H9 (cell line): ENCODE data around the gene GALNT2. TPM values are rescaled to one million over a fixed set of nuclear protein-coding genes. Genes with fewer than 3 reads are reported as not detected.

Experiments
- DNase-seq: peaks from one replicate; pipeline ENCODE4 v3.0.0-alpha.2; 2017
- H2AFZ ChIP-seq: one replicate; pipeline ENCODE4 v1.6.1; 2013; ENCODE audit warnings: mild to moderate bottlenecking, low read length, control low read depth, moderate library complexity
- H2AK5ac ChIP-seq: 2 replicates; pipeline ENCODE4 v1.6.1; 2013; ENCODE audit warnings: low read length, control low read depth, mixed read lengths; ENCODE audit not compliant: insufficient read length
- H2BK120ac ChIP-seq: one replicate; pipeline ENCODE4 v1.6.1; 2013; ENCODE audit warnings: low read depth, mild to moderate bottlenecking, low read length, control low read depth, inconsistent platforms; ENCODE audit not compliant: poor library complexity, severe bottlenecking
- H2BK12ac ChIP-seq: 2 replicates; pipeline ENCODE4 v1.6.1; 2013; ENCODE audit warnings: low read length, control low read depth, mixed read lengths, low read depth; ENCODE audit not compliant: insufficient read length
- H2BK15ac ChIP-seq: 2 replicates; pipeline ENCODE4 v1.6.1; 2013; ENCODE audit warnings: low read depth, low read length, control low read depth
- H2BK20ac ChIP-seq: one replicate; pipeline ENCODE4 v1.6.1; 2013; ENCODE audit warnings: low read depth, mild to moderate bottlenecking, low read length, control low read depth, inconsistent platforms; ENCODE audit not compliant: poor library complexity, severe bottlenecking
- H2BK5ac ChIP-seq: 2 replicates; pipeline ENCODE4 v1.6.1; 2013; ENCODE audit warnings: low read length, control low read depth, mixed read lengths; ENCODE audit not compliant: insufficient read length
- H3K14ac ChIP-seq: 2 replicates; pipeline ENCODE4 v1.6.1; 2013; ENCODE audit warnings: low read length, control low read depth; ENCODE audit not compliant: insufficient read depth
- H3K18ac ChIP-seq: 2 replicates; pipeline ENCODE4 v1.6.1; 2013; ENCODE audit warnings: low read depth, mild to moderate bottlenecking, mixed read lengths, low read length, control low read depth; ENCODE audit not compliant: insufficient read length
- H3K23ac ChIP-seq: 2 replicates; pipeline ENCODE4 v1.6.1; 2013; ENCODE audit warnings: low read length, control low read depth, mixed read lengths, low read depth; ENCODE audit not compliant: insufficient read length
- H3K23me2 ChIP-seq: 2 replicates; pipeline ENCODE4 v1.6.1; 2013; ENCODE audit warnings: low read depth, mild to moderate bottlenecking, mixed read lengths, low read length, control low read depth; ENCODE audit not compliant: insufficient read length, poor library complexity, severe bottlenecking
- H3K27ac ChIP-seq: 2 replicates; pipeline ENCODE4 v1.5.1; 2013; ENCODE audit warnings: low read length, control low read depth, mixed read lengths, low read depth; ENCODE audit not compliant: insufficient read length
- H3K27me3 ChIP-seq: 2 replicates; pipeline ENCODE4 v1.6.1; 2013; ENCODE audit warnings: low read length, control low read depth, inconsistent platforms; ENCODE audit not compliant: insufficient read depth
- H3K4ac ChIP-seq: 2 replicates; pipeline ENCODE4 v1.6.1; 2013; ENCODE audit warnings: low read depth, mild to moderate bottlenecking, control low read depth, inconsistent platforms, low read length, moderate library complexity
- H3K4me1 ChIP-seq: 2 replicates; pipeline ENCODE4 v1.6.1; 2013; ENCODE audit warnings: low read length, control low read depth, inconsistent platforms; ENCODE audit not compliant: insufficient read depth
- H3K4me2 ChIP-seq: 2 replicates; pipeline ENCODE4 v1.6.1; 2013; ENCODE audit warnings: low read length, control low read depth, mixed read lengths; ENCODE audit not compliant: insufficient read length, insufficient read depth
- H3K56ac ChIP-seq: 2 replicates; pipeline ENCODE4 v1.6.1; 2013; ENCODE audit warnings: low read depth, mild to moderate bottlenecking, mixed read lengths, low read length, control low read depth; ENCODE audit not compliant: insufficient read length
- H3K79me1 ChIP-seq: 2 replicates; pipeline ENCODE4 v1.6.1; 2013; ENCODE audit warnings: low read depth, mild to moderate bottlenecking, moderate library complexity, low read length, control low read depth, inconsistent platforms; ENCODE audit not compliant: insufficient read depth, poor library complexity, severe bottlenecking
- H3K79me2 ChIP-seq: 2 replicates; pipeline ENCODE4 v1.6.1; 2013; ENCODE audit warnings: low read length, control low read depth, inconsistent platforms; ENCODE audit not compliant: insufficient read depth
- H3K9ac ChIP-seq: 2 replicates; pipeline ENCODE4 v1.6.1; 2013; ENCODE audit warnings: low read length, control low read depth, mixed read lengths; ENCODE audit not compliant: insufficient read length; ENCODE audit errors: extremely low read depth
- H3K9me3 ChIP-seq: one replicate; pipeline ENCODE4 v1.6.1; 2013; ENCODE audit warnings: low read depth, low read length, inconsistent platforms; ENCODE audit not compliant: control insufficient read depth
- H3T11ph ChIP-seq: one replicate; pipeline ENCODE4 v1.6.1; 2013; ENCODE audit warnings: mild to moderate bottlenecking, low read length, control low read depth, inconsistent platforms
- H4K20me1 ChIP-seq: one replicate; pipeline ENCODE4 v1.6.1; 2013; ENCODE audit not compliant: control insufficient read depth, insufficient read length, insufficient read depth
- H4K5ac ChIP-seq: 2 replicates; pipeline ENCODE4 v1.6.1; 2013; ENCODE audit warnings: low read depth, mild to moderate bottlenecking, mixed read lengths, low read length, control low read depth; ENCODE audit not compliant: insufficient read length
- H4K8ac ChIP-seq: replicated peaks from 2 replicates; pipeline ENCODE4 v1.6.1; 2013; ENCODE audit warnings: low read length, control low read depth, mixed read lengths, low read depth; ENCODE audit not compliant: insufficient read length
- H4K91ac ChIP-seq: 2 replicates; pipeline ENCODE4 v1.6.1; 2013; ENCODE audit warnings: low read depth, mild to moderate bottlenecking, moderate library complexity, mixed read lengths, low read length, control low read depth; ENCODE audit not compliant: insufficient read length
- H3K27ac Mint-ChIP-seq, 3 experiments: 2 replicates in 2 of 3; 3 replicates in 1 of 3; pipeline ENCODE4 v1.8.0; 2020 to 2021; ENCODE audit warnings: mixed read lengths in 3 of 3, mild to moderate bottlenecking in 1 of 3, moderate library complexity in 1 of 3
- H3K27me3 Mint-ChIP-seq: 2 replicates; pipeline ENCODE4 v1.8.0; 2021; ENCODE audit warnings: low read depth, mild to moderate bottlenecking, moderate library complexity, mixed read lengths
- H3K36me3 Mint-ChIP-seq, 3 experiments: 2 replicates in 2 of 3; 3 replicates in 1 of 3; pipeline ENCODE4 v1.8.0; 2020 to 2021; ENCODE audit warnings: low read depth in 3 of 3, mixed read lengths in 3 of 3; ENCODE audit not compliant: insufficient read depth in 1 of 3
- H3K4me1 Mint-ChIP-seq, 2 experiments: 2 replicates each; pipeline ENCODE4 v1.8.0; 2020; ENCODE audit warnings: mixed read lengths in 2 of 2
- H3K4me3 Mint-ChIP-seq, 2 experiments: 2 replicates in 1 of 2; 3 replicates in 1 of 2; pipeline ENCODE4 v1.8.0; 2020 to 2021; ENCODE audit warnings: mild to moderate bottlenecking in 2 of 2, mixed read lengths in 2 of 2, moderate library complexity in 1 of 2
- H3K9me3 Mint-ChIP-seq, 2 experiments: 2 replicates in 1 of 2; 3 replicates in 1 of 2; pipeline ENCODE4 v1.8.0; 2020; ENCODE audit warnings: mild to moderate bottlenecking in 2 of 2, mixed read lengths in 2 of 2, moderate library complexity in 1 of 2
- CTCF ChIP-seq: fragments of 200-600 bp; sonication (generic); conservative IDR thresholded peaks from 3 replicates; pipeline ENCODE4 v1.8.0; 2021; ENCODE audit warnings: antibody characterized with exemption, mild to moderate bottlenecking
- WGBS: extraction: QIAGEN DNeasy Blood & Tissue Kit; methylation state at CpG from one replicate; pipeline ENCODE4 v1.1.7; 2013; ENCODE audit warnings: missing lambda C conversion rate, low lambda C conversion rate, mixed read lengths; ENCODE audit not compliant: insufficient read length; ENCODE audit errors: extremely low coverage; 5-methylcytosine and 5-hydroxymethylcytosine counted together
- total RNA-seq: library from RNA; stranded (reverse); gene quantifications from 2 replicates; pipeline ENCODE4 v1.2.1, GENCODE V29; 2021

The GALNT2 gene
- total RNA-seq, 1 experiment from 2014 or later = 57.6 TPM

GRCh38 chr1:230176326-230176725, 109.3 kb downstream of the GALNT2 start:
- Histone ChIP-seq H2BK20ac (no peak overlapping the region), H4K5ac (no peak overlapping the region), H3K23ac (no peak overlapping the region), H4K91ac (no peak overlapping the region), H2BK120ac (no peak overlapping the region), H3K9ac (no peak overlapping the region), H3K79me2 (0 out of 2 replicates have a peak, but pooled peaks cover 2% of the 10 kb centered on the region), H3K56ac (no peak overlapping the region), H3K18ac (no peak overlapping the region), H3K27me3 (no peaks in the 10 kb centered on the region), H4K20me1 (no peaks in the 10 kb centered on the region), H3K27ac (no peak overlapping the region), H3K4me2 (no peak overlapping the region), H3K14ac (no peak overlapping the region), H3K9me3 (no peaks in the 10 kb centered on the region), H3T11ph (no peak overlapping the region), H2BK5ac (no peak overlapping the region), H4K8ac (no peak overlapping the region), H2BK12ac (no peak overlapping the region), H2BK15ac (no peak overlapping the region), H2AFZ (no peak overlapping the region), H3K23me2 (no peaks in the 10 kb centered on the region), H3K4me1 (peaks cover 6% of the 10 kb centered on the region), H2AK5ac (no peak overlapping the region), H3K79me1 (peaks cover 3% of the 10 kb centered on the region), H3K4ac (no peak overlapping the region)
- peaks cover 8 to 13% (median 10%) of the 10 kb centered on the region in 3 experiments; a peak in 5 of 7 replicates for H3K36me3 Mint-ChIP-seq
- no CpG with 5 or more reads among the region's 4 CpGs for WGBS
- no peak overlapping the region for H3K27ac Mint-ChIP-seq
- no peak overlapping the region for H3K4me3 Mint-ChIP-seq
- no peaks in the 10 kb centered on the region for H3K27me3 Mint-ChIP-seq
- no peaks in the 10 kb centered on the region for H3K9me3 Mint-ChIP-seq
- peak; percentile 0 for DNase-seq
- TF ChIP-seq CTCF = no peak
- H3K4me1 Mint-ChIP-seq = peaks cover 21 to 34% of the 10 kb centered on the region in 2 experiments
